AG04450 (cell line): ENCODE data around the gene MAPK7. TPM values are rescaled to one million over a fixed set of nuclear protein-coding genes. Genes with fewer than 3 reads are reported as not detected.
A peak's percentile ranks its signal among the peaks of the same experiment; 100 is the strongest.

Source experiments
- CTCF ChIA-PET: fragments of 300-600, 350-600 bp; formaldehyde crosslinking; extraction: SDS; loops from one replicate; lab custom pipeline; 2022; ENCODE audit warnings: antibody characterized with exemption, inconsistent platforms; lab: Charles Lee
- POLR2A ChIA-PET: fragments of 350-600 bp; formaldehyde crosslinking; extraction: SDS; loops from one replicate; lab custom pipeline; 2021; ENCODE audit warnings: antibody characterized with exemption, inconsistent platforms; lab: Yijun Ruan, JAX
- DNase-seq: peaks from one replicate; pipeline ENCODE4 v3.0.0-alpha.2; 2011; ENCODE audit warnings: low read depth, low spot score
- H3K27ac ChIP-seq: one replicate; pipeline ENCODE4 v1.5.1; 2012; ENCODE audit warnings: low read depth, low read length, control low read depth
- H3K27me3 ChIP-seq: one replicate; pipeline ENCODE4 v1.6.0; 2012; ENCODE audit warnings: low read length; ENCODE audit not compliant: control insufficient read depth, insufficient read depth
- H3K4me3 ChIP-seq: 2 replicates; pipeline ENCODE4 v1.5.1; 2011; ENCODE audit warnings: mild to moderate bottlenecking, low read depth, low read length, control low read depth
- H3K9me3 ChIP-seq: 2 replicates; pipeline ENCODE4 v1.5.1; 2012; ENCODE audit warnings: low read length; ENCODE audit not compliant: control insufficient read depth, insufficient read depth
- polyA plus RNA-seq: library from polyadenylated mRNA; depleted of rRNA; stranded (reverse); fragments of >200 nt; gene quantifications from 2 replicates; pipeline ENCODE4 v1.2.3, GENCODE V29; 2011
- TF ChIP-seq, protein P1 (sequence below): IDR thresholded peaks from 2 replicates; pipeline ENCODE4 v1.5.1; 2011; ENCODE audit warnings: low read depth, low read length, control low read depth, inconsistent platforms

The MAPK7 gene
- polyA plus RNA-seq, 1 experiment = 6.2 TPM

DNA sequence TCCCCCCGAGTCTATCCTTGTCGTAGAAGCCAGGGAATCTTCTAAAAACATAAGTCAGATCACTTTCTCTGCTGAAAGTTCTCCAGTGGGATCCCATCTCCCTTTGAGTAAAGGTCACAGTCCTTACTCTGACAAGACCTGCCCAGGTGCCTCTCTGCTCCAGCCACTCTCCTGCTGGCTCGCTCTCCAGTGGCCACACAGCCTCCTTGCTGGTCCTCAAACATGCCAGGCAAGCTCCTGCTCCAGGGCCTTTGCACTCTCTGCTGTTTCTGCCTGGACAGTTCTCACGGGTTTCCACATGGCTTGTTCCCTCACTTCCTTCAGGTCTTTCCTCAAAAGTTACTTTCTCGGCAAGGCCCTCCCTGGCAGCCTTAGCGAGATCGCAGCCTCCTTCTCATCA is 19.1 kb upstream of the MAPK7 start:
- Histone ChIP-seq H3K27ac (no peak overlapping the region), H3K9me3 (no peaks in the 10 kb centered on the region), H3K27me3 (no peaks in the 10 kb centered on the region), H3K4me3 (no peak overlapping the region)
- POLR2A ChIA-PET = no interaction called here
- CTCF ChIA-PET = no interaction called here
- TF ChIP-seq, protein P1, sequence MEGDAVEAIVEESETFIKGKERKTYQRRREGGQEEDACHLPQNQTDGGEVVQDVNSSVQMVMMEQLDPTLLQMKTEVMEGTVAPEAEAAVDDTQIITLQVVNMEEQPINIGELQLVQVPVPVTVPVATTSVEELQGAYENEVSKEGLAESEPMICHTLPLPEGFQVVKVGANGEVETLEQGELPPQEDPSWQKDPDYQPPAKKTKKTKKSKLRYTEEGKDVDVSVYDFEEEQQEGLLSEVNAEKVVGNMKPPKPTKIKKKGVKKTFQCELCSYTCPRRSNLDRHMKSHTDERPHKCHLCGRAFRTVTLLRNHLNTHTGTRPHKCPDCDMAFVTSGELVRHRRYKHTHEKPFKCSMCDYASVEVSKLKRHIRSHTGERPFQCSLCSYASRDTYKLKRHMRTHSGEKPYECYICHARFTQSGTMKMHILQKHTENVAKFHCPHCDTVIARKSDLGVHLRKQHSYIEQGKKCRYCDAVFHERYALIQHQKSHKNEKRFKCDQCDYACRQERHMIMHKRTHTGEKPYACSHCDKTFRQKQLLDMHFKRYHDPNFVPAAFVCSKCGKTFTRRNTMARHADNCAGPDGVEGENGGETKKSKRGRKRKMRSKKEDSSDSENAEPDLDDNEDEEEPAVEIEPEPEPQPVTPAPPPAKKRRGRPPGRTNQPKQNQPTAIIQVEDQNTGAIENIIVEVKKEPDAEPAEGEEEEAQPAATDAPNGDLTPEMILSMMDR = no peak
- no peak for DNase-seq

DNA sequence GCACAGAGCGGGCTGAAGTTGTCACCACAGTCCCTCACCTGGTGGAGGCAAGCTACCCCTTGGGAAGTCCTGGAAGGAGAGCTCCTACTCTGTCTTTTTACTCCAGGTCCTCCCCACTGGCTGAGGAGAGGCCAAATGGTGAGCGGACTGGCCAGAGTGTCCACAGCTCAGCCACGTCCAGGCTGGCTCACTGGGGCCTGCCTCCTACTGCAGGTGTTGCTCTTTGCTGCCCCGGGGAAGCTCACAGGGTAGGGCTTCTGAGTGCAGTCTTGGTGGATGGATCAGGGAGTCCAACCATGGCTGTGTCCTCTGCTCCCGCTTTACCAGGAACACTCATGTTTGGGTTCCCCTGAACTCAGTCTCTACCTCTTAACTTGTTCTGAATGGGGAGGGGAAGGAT is 18.4 kb upstream of the MAPK7 start:
- Histone ChIP-seq H3K4me3 (no peak overlapping the region), H3K27ac (no peak overlapping the region), H3K27me3 (no peaks in the 10 kb centered on the region), H3K9me3 (no peaks in the 10 kb centered on the region)
- TF ChIP-seq, protein P1 = no peak
- CTCF ChIA-PET = no interaction called here
- no peak for DNase-seq
- POLR2A ChIA-PET = no interaction called here

DNA sequence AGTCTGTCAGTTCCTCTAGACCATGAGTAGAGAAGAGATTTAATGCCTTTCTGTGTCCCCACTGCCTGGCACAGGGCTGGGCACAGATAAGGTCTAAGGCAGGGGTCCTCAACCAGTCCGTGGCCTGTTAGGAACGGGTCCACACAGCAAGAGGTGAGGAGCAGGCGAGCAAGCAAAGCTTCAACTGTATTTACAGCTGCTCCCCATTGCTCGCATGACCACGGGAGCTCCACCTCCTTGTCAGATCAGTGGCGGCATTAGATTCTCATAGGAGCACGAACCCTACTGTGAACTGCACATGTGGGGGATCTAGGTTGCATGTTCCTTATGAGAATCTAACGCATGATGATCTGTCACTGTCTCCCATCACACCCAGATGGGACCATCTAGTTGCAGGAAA is 17.5 kb upstream of the MAPK7 start:
- Histone ChIP-seq H3K27me3 (no peaks in the 10 kb centered on the region), H3K4me3 (no peak overlapping the region), H3K27ac (no peak overlapping the region), H3K9me3 (no peaks in the 10 kb centered on the region)
- ChIA-PET POLR2A (no interaction called here), CTCF (no interaction called here)
- DNase-seq = no peak
- TF ChIP-seq, protein P1 = no peak

DNA sequence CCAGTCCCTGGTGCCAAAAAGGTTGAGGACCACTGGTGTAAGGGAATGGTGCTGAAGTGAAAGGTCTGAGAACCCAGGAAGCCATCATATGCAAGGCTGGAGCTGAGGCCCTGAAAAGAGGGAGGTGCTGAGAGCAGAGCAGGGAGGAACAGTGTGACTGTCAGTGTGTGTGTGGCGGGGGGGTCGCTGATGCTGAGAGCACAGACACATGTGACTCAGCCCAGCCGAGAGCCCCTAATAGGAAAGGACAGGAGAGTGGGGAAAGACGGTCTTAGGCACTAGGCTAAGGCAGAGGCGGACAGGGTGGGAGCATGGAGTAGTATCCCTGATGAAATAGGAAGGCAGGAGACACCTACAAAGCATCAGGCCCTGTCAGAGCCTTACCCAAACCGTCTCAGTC is 17.0 kb upstream of the MAPK7 start:
- Histone ChIP-seq H3K9me3 (no peaks in the 10 kb centered on the region), H3K27ac (no peak overlapping the region), H3K27me3 (no peaks in the 10 kb centered on the region), H3K4me3 (peak overlapping the region; percentile 87; the same call in 1 of the 2 replicates)
- POLR2A ChIA-PET = interaction anchor here (2.3 kb wide), 1 partner anchor 17 kb away, joined by 24 read pairs; the partner anchor contains the start of gene MAPK7
- TF ChIP-seq, protein P1 = no peak
- CTCF ChIA-PET = interaction anchor here (5.2 kb wide), 1 partner anchor 403 kb away, joined by 97 read pairs; no protein-coding TSS in a partner anchor
- DNase-seq = no peak

DNA sequence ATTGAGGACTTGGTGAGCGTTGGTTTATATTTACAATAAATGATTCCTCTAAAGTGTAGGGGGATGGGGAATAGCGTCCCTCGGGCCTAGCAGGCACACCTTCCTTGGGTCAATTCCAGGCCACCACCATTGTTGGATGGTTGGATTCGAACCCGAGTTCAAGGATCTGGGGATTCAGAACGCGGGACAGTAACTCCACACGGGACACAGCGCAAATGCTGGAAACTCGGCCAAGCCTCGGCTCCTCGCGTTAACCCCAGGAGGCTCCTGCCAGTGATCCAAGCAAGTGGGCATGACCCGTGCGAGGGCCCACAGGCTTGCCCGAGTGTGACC is 16.4 kb upstream of the MAPK7 start:
- Histone ChIP-seq H3K9me3 (no peaks in the 10 kb centered on the region), H3K27me3 (no peaks in the 10 kb centered on the region), H3K27ac (peak overlapping the region; percentile 65), H3K4me3 (peak overlapping the region; percentile 87)
- TF ChIP-seq, protein P1 = no peak
- ChIA-PET POLR2A (interaction anchor here (1.9 to 2.3 kb wide), 2 partner anchors 16 to 86 kb away, joined by 12 to 24 read pairs; partner anchors contain the start of gene MAPK7), CTCF (interaction anchor here (0.6 to 5.2 kb wide), 5 partner anchors 8 to 403 kb away, joined by 3 to 99 read pairs (median 17); no protein-coding TSS in a partner anchor)
- DNase-seq = no peak
